ENCODE data around the gene CITED4.
A peak's percentile ranks its signal among the peaks of the same experiment; 100 is the strongest.

Gene CITED4

GRCh38 chr1:40901886-40902852 is 40.0 kb upstream of the CITED4 start:
- no CpG with 5 or more reads among the region's 18 CpGs for WGBS, 2 donors (ENCODE audit: extremely low coverage in 2 of 2, insufficient read length in 2 of 2, insufficient replicate concordance in 1 of 2)

GRCh38 chr1:40899230-40899870 is 37.2 kb upstream of the CITED4 start:
- Histone ChIP-seq H2BK120ac (ENCODE audit: low read depth, low read length) (no peak overlapping the region), H3K4ac (ENCODE audit: low read length) (no peak overlapping the region), H3K27me3 (ENCODE audit: control insufficient read depth in 3 of 3, insufficient read depth in 3 of 3, low read depth in 1 of 3, low read length in 3 of 3) (peaks cover 0 to 3% (median 0%) of the 10 kb centered on the region in 3 experiments), H3K23ac (ENCODE audit: low read depth, low read length, poor library complexity) (no peak overlapping the region), H3K4me2 (ENCODE audit: insufficient read depth, low read length, poor library complexity, severe bottlenecking) (no peak overlapping the region), H4K91ac (ENCODE audit: low read depth, low read length, poor library complexity) (no peak overlapping the region), H3K27ac (replicated peaks; ENCODE audit: low read length) (no peak overlapping the region), H3K4me1 (ENCODE audit: control insufficient read depth in 2 of 2, insufficient read depth in 1 of 2, low read depth in 1 of 2, low read length in 2 of 2) (peaks cover 0 to 3% of the 10 kb centered on the region in 2 donors), H3K9ac (ENCODE audit: low read depth, low read length, poor library complexity) (no peak overlapping the region), H3K18ac (ENCODE audit: low read length) (no peak overlapping the region), H2AK5ac (ENCODE audit: low read depth, low read length) (no peak overlapping the region), H3K79me1 (ENCODE audit: low read depth, low read length) (no peaks in the 10 kb centered on the region), H3K14ac (ENCODE audit: low read length) (no peak overlapping the region), H3K9me3 (replicated peaks in 1 of 2; ENCODE audit: control insufficient read depth in 2 of 2, insufficient read depth in 1 of 2, low read depth in 1 of 2, low read length in 2 of 2) (peaks cover 0 to under 1% of the 10 kb centered on the region in 2 donors), H3K36me3 (replicated peaks in 1 of 2; ENCODE audit: control insufficient read depth in 2 of 2, insufficient read depth in 2 of 2, low read length in 2 of 2) (no peaks in the 10 kb centered on the region), H2AFZ (ENCODE audit: low read length) (no peak overlapping the region), H2BK12ac (ENCODE audit: low read length) (no peak overlapping the region), H4K8ac (ENCODE audit: low read depth, low read length) (no peak overlapping the region), H2BK5ac (ENCODE audit: low read length) (peak overlapping the region; percentile 7), H3K4me3 (ENCODE audit: low read length in 2 of 2) (no peak overlapping the region), H2BK15ac (ENCODE audit: low read length) (no peak overlapping the region)
- DNase-seq (ENCODE audit: low spot score): no peak
- WGBS, 2 donors (ENCODE audit: extremely low coverage in 2 of 2, insufficient read length in 2 of 2, insufficient replicate concordance in 1 of 2): no CpG with 5 or more reads among the region's 2 CpGs

More at GRCh38 chr1:40901886-40902852, 40.0 kb upstream of the CITED4 start:
- Histone ChIP-seq H2AK5ac (ENCODE audit: low read depth, low read length) (no peak overlapping the region), H3K4me2 (ENCODE audit: insufficient read depth, low read length, poor library complexity, severe bottlenecking) (no peak overlapping the region), H3K4me1 (ENCODE audit: control insufficient read depth in 2 of 2, insufficient read depth in 1 of 2, low read depth in 1 of 2, low read length in 2 of 2) (peaks cover 0 to 3% of the 10 kb centered on the region in 2 donors), H3K23ac (ENCODE audit: low read depth, low read length, poor library complexity) (no peak overlapping the region), H3K9ac (ENCODE audit: low read depth, low read length, poor library complexity) (no peak overlapping the region), H3K18ac (ENCODE audit: low read length) (no peak overlapping the region), H3K4me3 (ENCODE audit: low read length in 2 of 2) (no peak overlapping the region), H3K27me3 (ENCODE audit: control insufficient read depth in 3 of 3, insufficient read depth in 3 of 3, low read depth in 1 of 3, low read length in 3 of 3) (peaks cover 0 to 3% (median 0%) of the 10 kb centered on the region in 3 experiments), H4K91ac (ENCODE audit: low read depth, low read length, poor library complexity) (no peak overlapping the region), H2BK120ac (ENCODE audit: low read depth, low read length) (no peak overlapping the region), H3K9me3 (replicated peaks in 1 of 2; ENCODE audit: control insufficient read depth in 2 of 2, insufficient read depth in 1 of 2, low read depth in 1 of 2, low read length in 2 of 2) (no peaks in the 10 kb centered on the region), H3K27ac (replicated peaks; ENCODE audit: low read length) (no peak overlapping the region), H2BK15ac (ENCODE audit: low read length) (peak overlapping the region; percentile 39), H2BK5ac (ENCODE audit: low read length) (no peak overlapping the region), H2BK12ac (ENCODE audit: low read length) (no peak overlapping the region), H2AFZ (ENCODE audit: low read length) (peak overlapping the region; percentile 25), H3K36me3 (replicated peaks in 1 of 2; ENCODE audit: control insufficient read depth in 2 of 2, insufficient read depth in 2 of 2, low read length in 2 of 2) (no peaks in the 10 kb centered on the region), H3K4ac (ENCODE audit: low read length) (no peak overlapping the region), H4K8ac (ENCODE audit: low read depth, low read length) (no peak overlapping the region), H3K14ac (ENCODE audit: low read length) (no peak overlapping the region), H3K79me1 (ENCODE audit: low read depth, low read length) (no peaks in the 10 kb centered on the region)
- no peak for DNase-seq (ENCODE audit: low spot score)

GRCh38 chr1:40898431-40898901 is 36.3 kb upstream of the CITED4 start:
- Histone ChIP-seq H3K79me1 (ENCODE audit: low read depth, low read length) (no peaks in the 10 kb centered on the region), H4K8ac (ENCODE audit: low read depth, low read length) (no peak overlapping the region), H2BK120ac (ENCODE audit: low read depth, low read length) (no peak overlapping the region), H3K4me1 (ENCODE audit: control insufficient read depth in 2 of 2, insufficient read depth in 1 of 2, low read depth in 1 of 2, low read length in 2 of 2) (peaks cover 0 to 3% of the 10 kb centered on the region in 2 donors), H3K4ac (ENCODE audit: low read length) (no peak overlapping the region), H2BK12ac (ENCODE audit: low read length) (no peak overlapping the region), H3K9me3 (replicated peaks in 1 of 2; ENCODE audit: control insufficient read depth in 2 of 2, insufficient read depth in 1 of 2, low read depth in 1 of 2, low read length in 2 of 2) (peaks cover 4 to 9% of the 10 kb centered on the region in 2 donors), H3K4me2 (ENCODE audit: insufficient read depth, low read length, poor library complexity, severe bottlenecking) (no peak overlapping the region), H2BK15ac (ENCODE audit: low read length) (no peak overlapping the region), H2BK5ac (ENCODE audit: low read length) (no peak overlapping the region), H3K14ac (ENCODE audit: low read length) (no peak overlapping the region), H3K18ac (ENCODE audit: low read length) (no peak overlapping the region), H3K4me3 (ENCODE audit: low read length in 2 of 2) (no peak overlapping the region), H3K27me3 (ENCODE audit: control insufficient read depth in 3 of 3, insufficient read depth in 3 of 3, low read depth in 1 of 3, low read length in 3 of 3) (peaks cover 0 to 3% (median 0%) of the 10 kb centered on the region in 3 experiments), H3K9ac (ENCODE audit: low read depth, low read length, poor library complexity) (no peak overlapping the region), H3K23ac (ENCODE audit: low read depth, low read length, poor library complexity) (no peak overlapping the region), H3K27ac (replicated peaks; ENCODE audit: low read length) (no peak overlapping the region), H2AK5ac (ENCODE audit: low read depth, low read length) (no peak overlapping the region), H3K36me3 (replicated peaks in 1 of 2; ENCODE audit: control insufficient read depth in 2 of 2, insufficient read depth in 2 of 2, low read length in 2 of 2) (no peaks in the 10 kb centered on the region), H4K91ac (ENCODE audit: low read depth, low read length, poor library complexity) (no peak overlapping the region), H2AFZ (ENCODE audit: low read length) (no peak overlapping the region)
- no CpG with 5 or more reads among the region's 4 CpGs for WGBS, 2 donors (ENCODE audit: extremely low coverage in 2 of 2, insufficient read length in 2 of 2, insufficient replicate concordance in 1 of 2)
- DNase-seq (ENCODE audit: low spot score): no peak

- Histone ChIP-seq H2BK5ac (ENCODE audit: low read length) (no peak overlapping the region), H4K8ac (ENCODE audit: low read depth, low read length) (no peak overlapping the region), H2BK120ac (ENCODE audit: low read depth, low read length) (no peak overlapping the region), H3K4me1 (ENCODE audit: control insufficient read depth in 2 of 2, insufficient read depth in 1 of 2, low read depth in 1 of 2, low read length in 2 of 2) (peaks cover 0 to 3% of the 10 kb centered on the region in 2 donors), H2AK5ac (ENCODE audit: low read depth, low read length) (no peak overlapping the region), H3K18ac (ENCODE audit: low read length) (no peak overlapping the region), H3K27ac (replicated peaks; ENCODE audit: low read length) (no peak overlapping the region), H3K27me3 (ENCODE audit: control insufficient read depth in 3 of 3, insufficient read depth in 3 of 3, low read depth in 1 of 3, low read length in 3 of 3) (peaks cover 0 to 3% (median 0%) of the 10 kb centered on the region in 3 experiments), H3K36me3 (replicated peaks in 1 of 2; ENCODE audit: control insufficient read depth in 2 of 2, insufficient read depth in 2 of 2, low read length in 2 of 2) (no peaks in the 10 kb centered on the region), H3K9ac (ENCODE audit: low read depth, low read length, poor library complexity) (no peak overlapping the region), H3K14ac (ENCODE audit: low read length) (no peak overlapping the region), H3K4ac (ENCODE audit: low read length) (no peak overlapping the region), H3K79me1 (ENCODE audit: low read depth, low read length) (no peaks in the 10 kb centered on the region), H2BK15ac (ENCODE audit: low read length) (no peak overlapping the region), H2BK12ac (ENCODE audit: low read length) (no peak overlapping the region), H3K23ac (ENCODE audit: low read depth, low read length, poor library complexity) (no peak overlapping the region), H4K91ac (ENCODE audit: low read depth, low read length, poor library complexity) (no peak overlapping the region), H2AFZ (ENCODE audit: low read length) (no peak overlapping the region), H3K4me3 (ENCODE audit: low read length in 2 of 2) (no peak overlapping the region), H3K4me2 (ENCODE audit: insufficient read depth, low read length, poor library complexity, severe bottlenecking) (no peak overlapping the region), H3K9me3 (replicated peaks in 1 of 2; ENCODE audit: control insufficient read depth in 2 of 2, insufficient read depth in 1 of 2, low read depth in 1 of 2, low read length in 2 of 2) (peaks cover 4 to 12% of the 10 kb centered on the region in 2 donors)
- WGBS, 2 donors (ENCODE audit: extremely low coverage in 2 of 2, insufficient read length in 2 of 2, insufficient replicate concordance in 1 of 2): no CpG with 5 or more reads among the region's 4 CpGs
- no peak for DNase-seq (ENCODE audit: low spot score)
Observed at GRCh38 chr1:40897513-40897912, 35.4 kb upstream of the CITED4 start.

Data from neuronal stem cell (in vitro differentiated cells).